ENCODE data around the gene RTN4R.

GRCh38 chr22:20236052-20236717 is 31.9 kb downstream of the RTN4R start:
- TF ChIP-seq EZH2 (IDR thresholded peaks at IDR 0.05; ENCODE audit: borderline replicate concordance, insufficient read depth, low read depth, low read length, poor library complexity, severe bottlenecking) (no peak), CTCF (IDR thresholded peaks at IDR 0.05) (no peak)
